Esophagus (tissue), 2 donors: ENCODE data around the gene RIOK2. TPM values are rescaled to one million over a fixed set of nuclear protein-coding genes. Genes with fewer than 3 reads are reported as not detected.
"Not testable (repeated sequence)": the region's sequence is repeated elsewhere in the genome, so short reads cannot be mapped to it uniquely, and the experiment has no call there.

Experiments used
- H3K27ac ChIP-seq, 2 donors: one replicate each; pipeline ENCODE4 v1.5.1; 2013; ENCODE audit warnings: low read depth in 2 of 2, mild to moderate bottlenecking in 2 of 2, inconsistent platforms in 1 of 2, low read length in 1 of 2, moderate library complexity in 1 of 2
- H3K27me3 ChIP-seq, 2 donors: one replicate each; pipeline ENCODE4 v1.6.1; 2013; ENCODE audit warnings: low read length in 2 of 2, control low read depth in 1 of 2, mild to moderate bottlenecking in 1 of 2; ENCODE audit not compliant: insufficient read depth in 2 of 2, control insufficient read depth in 1 of 2
- H3K36me3 ChIP-seq, 2 donors: one replicate each; pipeline ENCODE4 v1.6.1; 2013; ENCODE audit warnings: low read length in 1 of 2; ENCODE audit not compliant: control insufficient read depth in 2 of 2, insufficient read depth in 2 of 2
- H3K4me1 ChIP-seq, 2 donors: one replicate each; pipeline ENCODE4 v1.6.1; 2013; ENCODE audit warnings: low read length in 1 of 2; ENCODE audit not compliant: control insufficient read depth in 2 of 2, insufficient read depth in 2 of 2
- H3K4me3 ChIP-seq, 2 donors: one replicate each; pipeline ENCODE4 v1.5.1; 2013; ENCODE audit warnings: low read length in 2 of 2, mild to moderate bottlenecking in 2 of 2, low read depth in 1 of 2, moderate library complexity in 1 of 2
- H3K9me3 ChIP-seq, 2 donors: one replicate each; pipeline ENCODE4 v1.6.1; 2013; ENCODE audit warnings: mild to moderate bottlenecking in 2 of 2, low read depth in 1 of 2, low read length in 1 of 2, moderate library complexity in 1 of 2; ENCODE audit not compliant: control insufficient read depth in 2 of 2, insufficient read depth in 1 of 2
- WGBS, 2 donors: extraction: QIAGEN DNeasy Blood & Tissue Kit; methylation state at CpG; one replicate each; pipeline ENCODE4 v1.1.7; 2013; 5-methylcytosine and 5-hydroxymethylcytosine counted together
- polyA plus RNA-seq, 2 donors: library from polyadenylated mRNA; stranded (reverse); fragments of 200-250 nt; gene quantifications; one replicate each; pipeline ENCODE4 v1.2.3, GENCODE V29; 2013
- donor health status: healthy with polysubstance abuse.
- donor health status: Bipolar disorder and iron deficiency.

Gene RIOK2
- polyA plus RNA-seq, 2 donors, result 7.0 to 10.2 TPM

DNA sequence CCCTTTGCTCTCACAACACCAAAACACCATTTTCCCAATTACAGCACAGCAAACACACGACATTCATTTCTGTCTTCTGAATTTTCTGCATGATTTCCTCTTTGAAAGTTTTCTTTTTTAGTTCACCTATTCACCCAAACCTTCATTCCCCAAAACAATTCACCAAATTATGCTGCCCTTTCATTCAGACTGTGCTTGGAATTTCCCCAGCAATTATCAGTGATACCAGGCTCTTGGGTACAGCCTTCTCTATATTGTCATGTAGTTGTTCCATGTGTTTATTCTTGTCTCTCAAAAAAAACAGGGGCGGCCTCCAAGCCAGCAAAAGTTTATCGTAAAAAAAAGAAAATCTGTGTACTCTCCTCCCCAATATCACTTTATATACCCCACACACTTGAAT, 31.7 kb downstream of the RIOK2 start:
- H3K27me3 ChIP-seq, result no peaks in the 10 kb centered on the region
- no peaks in the 10 kb centered on the region for H3K36me3 ChIP-seq
- 79 to 88% methylated on average over 3 of the region's 3 CpGs for WGBS, 2 donors
- no peak overlapping the region for H3K4me3 ChIP-seq
- H3K4me1 ChIP-seq, result no peaks in the 10 kb centered on the region
- no peaks in the 10 kb centered on the region for H3K9me3 ChIP-seq
- no peak overlapping the region for H3K27ac ChIP-seq

DNA sequence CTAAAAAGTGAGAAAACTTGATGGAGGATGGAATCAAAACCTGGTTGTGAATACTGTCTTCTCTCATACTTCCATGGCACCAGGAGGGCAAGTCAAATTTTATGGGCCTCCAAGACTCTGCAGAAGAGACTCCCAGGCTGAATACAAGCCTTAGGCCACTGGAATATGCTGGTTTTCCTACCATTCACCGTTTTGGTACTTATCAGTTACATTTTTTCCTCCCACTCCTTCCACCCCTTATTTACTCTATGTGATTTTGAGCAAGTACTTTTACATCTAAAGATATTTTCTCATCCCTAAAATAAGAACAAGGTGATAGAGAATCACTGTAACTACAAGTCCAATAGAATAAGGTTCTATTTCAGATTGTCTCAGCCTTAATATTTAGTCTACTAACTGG, 32.6 kb downstream of the RIOK2 start:
- Histone ChIP-seq H3K36me3 (no peaks in the 10 kb centered on the region), H3K4me3 (no peak overlapping the region), H3K27me3 (no peaks in the 10 kb centered on the region), H3K4me1 (no peaks in the 10 kb centered on the region), H3K9me3 (no peaks in the 10 kb centered on the region), H3K27ac (no peak overlapping the region)
- WGBS, 2 donors, result 67 to 69% methylated on average over 1 of the region's 1 CpG

DNA sequence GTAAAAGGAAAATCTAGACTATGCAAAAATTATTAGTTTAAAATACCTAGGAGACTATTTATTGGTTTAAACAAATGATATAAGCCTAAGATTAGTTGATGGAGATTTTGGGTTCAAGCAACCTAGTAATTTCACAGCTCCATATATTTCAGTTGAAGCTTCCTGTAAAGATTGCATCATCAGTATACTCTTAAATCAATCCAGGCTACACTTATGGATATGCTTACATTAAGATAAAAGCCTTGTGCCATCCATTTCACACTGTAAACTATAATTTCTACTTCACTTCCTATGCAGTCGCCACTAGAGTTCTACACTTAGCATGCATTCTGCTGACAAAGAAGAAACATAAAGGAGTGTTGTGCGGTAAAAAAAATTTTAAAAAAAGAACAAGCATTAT, 33.3 kb downstream of the RIOK2 start:
- 91 to 92% methylated on average over 2 of the region's 2 CpGs for WGBS, 2 donors
- Histone ChIP-seq H3K27me3 (no peaks in the 10 kb centered on the region), H3K4me3 (no peak overlapping the region), H3K9me3 (no peaks in the 10 kb centered on the region), H3K27ac (no peak overlapping the region), H3K36me3 (no peaks in the 10 kb centered on the region), H3K4me1 (no peaks in the 10 kb centered on the region)

DNA sequence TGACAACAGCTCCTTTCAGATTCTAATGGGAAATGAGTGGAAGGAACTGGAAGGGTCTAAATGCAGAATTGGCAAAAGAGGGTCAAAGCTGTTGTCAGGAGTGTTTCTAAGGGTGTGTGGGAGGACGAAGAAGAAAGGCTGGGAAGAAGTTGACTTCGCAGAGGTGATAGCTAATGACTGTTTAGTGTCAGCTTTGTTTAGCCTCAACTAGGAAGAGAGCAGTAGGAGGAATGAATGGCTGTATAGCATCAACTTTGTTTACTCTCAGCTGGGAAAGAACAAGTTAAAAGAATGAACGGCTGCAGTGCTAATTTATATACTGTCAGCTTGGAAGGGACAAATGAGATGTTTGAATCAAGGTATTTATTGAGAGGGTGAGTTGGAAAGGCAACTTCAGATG, 34.8 kb downstream of the RIOK2 start:
- no peaks in the 10 kb centered on the region for H3K27me3 ChIP-seq
- H3K9me3 ChIP-seq, result no peaks in the 10 kb centered on the region
- H3K4me1 ChIP-seq, result no peaks in the 10 kb centered on the region
- H3K4me3 ChIP-seq, result no peak overlapping the region
- 58 to 59% methylated on average over 3 of the region's 3 CpGs for WGBS, 2 donors
- no peaks in the 10 kb centered on the region for H3K36me3 ChIP-seq
- H3K27ac ChIP-seq, result no peak overlapping the region

GRCh38 chr5:97143704-97144103, 39.3 kb downstream of the RIOK2 start:
- Histone ChIP-seq H3K27ac (peak overlapping the region in 1 of 2 donors; percentile 3), H3K4me3 (no peak overlapping the region), H3K9me3 (no peaks in the 10 kb centered on the region), H3K36me3 (no peaks in the 10 kb centered on the region), H3K4me1 (no peaks in the 10 kb centered on the region), H3K27me3 (no peaks in the 10 kb centered on the region)
- 93 to 97% methylated on average over 2 of the region's 2 CpGs for WGBS, 2 donors

GRCh38 chr5:97142521-97143254, 40.4 kb downstream of the RIOK2 start, which contains the start of gene LIX1:
Gene LIX1 (minus strand): TSS chr5:97142611. CDS start chr5:97142576, 35 bp downstream.
- H3K27me3 ChIP-seq, result no peaks in the 10 kb centered on the region
- no peak within 1 kb of the TSS for H3K4me3 ChIP-seq
- H3K9me3 ChIP-seq, result no peaks in the 10 kb centered on the region
- no peaks in the 10 kb centered on the region for H3K36me3 ChIP-seq
- H3K4me1 ChIP-seq, result no peaks in the 10 kb centered on the region
- WGBS, 2 donors, result 50 to 55% methylated on average over 6 of the region's 6 CpGs
- no peak within 1 kb of the TSS for H3K27ac ChIP-seq

- no peaks in the 10 kb centered on the region for H3K36me3 ChIP-seq
- H3K9me3 ChIP-seq, result no peaks in the 10 kb centered on the region
- 59 to 72% methylated on average over 2 of the region's 2 CpGs for WGBS, 2 donors
- no peak overlapping the region for H3K27ac ChIP-seq
- H3K4me3 ChIP-seq, result no peak overlapping the region
- no peaks in the 10 kb centered on the region for H3K27me3 ChIP-seq
- no peaks in the 10 kb centered on the region for H3K4me1 ChIP-seq
Observed at GRCh38 chr5:97141539-97141938, 41.5 kb downstream of the RIOK2 start.

DNA sequence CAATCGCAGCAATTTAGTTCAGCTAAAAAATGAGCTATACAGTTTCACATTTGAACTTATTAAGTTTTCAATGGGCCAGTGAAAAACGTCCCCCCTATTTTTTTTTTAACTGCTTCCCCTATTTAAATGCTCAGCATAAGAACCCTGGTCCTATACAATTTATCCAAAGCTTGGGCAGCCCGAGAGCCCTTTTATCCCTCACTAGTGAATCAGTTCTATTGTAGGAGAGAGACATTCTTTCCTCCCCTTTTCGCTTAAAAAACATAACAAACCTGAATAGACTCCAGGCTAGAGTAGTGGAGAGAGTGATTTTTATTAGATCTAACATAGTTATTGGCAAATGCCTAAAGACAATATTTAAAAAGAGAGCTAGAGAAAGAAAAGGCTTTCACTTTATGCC, 42.0 kb downstream of the RIOK2 start:
- WGBS, 2 donors, result 57 to 60% methylated on average over 4 of the region's 4 CpGs
- H3K4me1 ChIP-seq, result no peaks in the 10 kb centered on the region
- no peak overlapping the region for H3K27ac ChIP-seq
- no peaks in the 10 kb centered on the region for H3K27me3 ChIP-seq
- H3K9me3 ChIP-seq, result no peaks in the 10 kb centered on the region
- no peak overlapping the region for H3K4me3 ChIP-seq
- no peaks in the 10 kb centered on the region for H3K36me3 ChIP-seq

- H3K4me1 ChIP-seq, H3K27me3 ChIP-seq, H3K9me3 ChIP-seq, H3K36me3 ChIP-seq, H3K27ac ChIP-seq, H3K4me3 ChIP-seq: not testable (repeated sequence)
- 35 to 64% methylated on average over 1 of the region's 1 CpG for WGBS, 2 donors
Observed at GRCh38 chr5:97140250-97140649, 42.8 kb downstream of the RIOK2 start.

DNA sequence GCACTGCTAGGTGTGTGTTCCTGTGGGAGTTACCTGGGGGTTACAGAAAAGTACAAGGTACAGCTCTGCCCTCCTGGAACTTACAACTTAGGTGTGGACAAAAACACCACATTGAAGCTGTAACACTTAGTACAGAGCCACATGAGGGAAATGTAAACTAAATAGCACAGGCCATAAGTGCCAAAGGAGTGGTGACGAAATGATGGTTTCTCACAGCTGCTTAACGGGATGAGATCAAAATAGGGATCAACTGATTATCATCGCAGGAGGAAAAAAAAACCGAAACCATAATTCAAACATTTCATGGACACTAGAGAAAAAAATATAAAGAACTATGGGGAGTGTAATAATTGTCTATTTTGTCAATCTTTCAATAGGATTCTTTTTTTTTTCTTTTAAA, 46.6 kb downstream of the RIOK2 start:
- Histone ChIP-seq H3K9me3 (no peaks in the 10 kb centered on the region), H3K36me3 (no peaks in the 10 kb centered on the region), H3K27me3 (no peaks in the 10 kb centered on the region), H3K4me3 (no peak overlapping the region), H3K4me1 (no peaks in the 10 kb centered on the region), H3K27ac (no peak overlapping the region)
- 80 to 82% methylated on average over 4 of the region's 4 CpGs for WGBS, 2 donors
